ENCODE data around the gene LELP1.

LELP1 gene

DNA sequence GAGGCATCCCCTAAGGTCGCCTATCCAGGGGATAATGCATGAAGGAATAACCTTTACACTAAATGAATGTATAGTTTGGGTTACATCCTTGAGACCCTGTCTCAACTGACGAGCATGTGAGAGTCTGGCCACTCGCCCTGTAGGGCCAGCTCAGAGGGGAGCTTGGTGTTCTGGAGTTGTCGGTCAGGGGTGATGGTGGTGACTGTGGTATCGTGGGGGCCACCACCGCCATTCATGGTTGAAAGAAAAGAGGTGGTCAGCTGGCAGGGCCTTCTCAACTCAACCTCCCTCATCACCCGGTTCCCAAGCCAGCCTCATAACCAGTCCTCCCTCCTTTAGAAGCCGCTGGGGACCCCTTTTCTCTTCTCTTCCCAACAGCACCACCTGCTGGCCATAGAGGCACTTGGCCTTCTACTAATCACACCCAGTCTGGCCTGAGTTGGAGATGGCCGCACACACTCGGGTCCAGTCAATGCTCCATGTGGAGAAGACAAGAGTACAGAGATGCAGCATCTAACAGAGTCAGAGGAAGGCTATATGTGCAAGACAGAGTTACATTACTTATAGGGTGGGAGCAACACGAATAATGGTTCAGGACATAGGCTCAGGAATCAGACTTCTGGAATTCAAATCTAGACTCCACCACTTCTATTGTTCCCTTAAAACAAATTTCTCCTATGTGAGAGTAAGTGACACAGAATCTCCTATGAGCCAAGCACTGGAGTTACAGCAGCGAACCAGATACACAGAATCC, 26.0 kb downstream of the LELP1 start:
- peak; percentile 27 for DNase-seq

DNA sequence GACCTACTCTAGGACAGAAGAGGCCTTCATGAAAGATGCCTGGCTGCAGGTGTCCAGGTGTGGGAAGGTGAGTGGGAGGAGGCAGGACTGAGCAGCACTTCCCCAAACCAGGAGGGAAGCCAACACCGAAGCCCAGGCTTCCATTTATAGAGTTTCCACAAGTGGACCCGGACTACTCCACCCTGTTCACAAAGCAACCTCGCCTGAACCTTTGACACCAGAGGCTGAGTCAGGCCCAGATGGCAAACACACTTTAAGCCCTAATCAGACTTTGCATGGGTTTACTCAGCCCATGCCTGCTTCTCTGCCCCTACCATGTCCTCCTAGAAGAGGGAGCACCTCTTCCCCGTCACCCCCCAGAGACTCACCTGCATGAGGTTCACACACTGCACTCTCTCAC, 28.1 kb downstream of the LELP1 start:
- no peak for DNase-seq

DNA sequence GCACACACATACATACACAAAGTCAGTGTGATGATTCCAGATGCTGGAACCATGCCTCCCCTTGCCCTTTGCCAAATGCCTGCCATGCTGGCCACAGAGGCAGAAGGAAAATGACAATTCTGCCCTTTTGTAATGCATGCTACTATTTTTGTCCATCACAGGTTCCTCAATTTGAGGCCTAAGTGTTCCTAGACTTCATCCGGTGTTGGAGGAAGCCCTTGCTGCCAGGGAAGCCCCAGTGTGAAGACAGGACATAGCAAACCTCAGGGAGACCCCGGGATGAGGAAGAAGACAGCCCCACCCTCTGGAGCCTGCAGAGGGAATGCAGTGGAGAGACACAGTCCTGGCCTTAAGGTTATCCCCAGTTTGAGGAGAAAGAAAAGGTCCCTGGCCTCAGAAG, 28.6 kb downstream of the LELP1 start:
- DNase-seq, result no peak

DNA sequence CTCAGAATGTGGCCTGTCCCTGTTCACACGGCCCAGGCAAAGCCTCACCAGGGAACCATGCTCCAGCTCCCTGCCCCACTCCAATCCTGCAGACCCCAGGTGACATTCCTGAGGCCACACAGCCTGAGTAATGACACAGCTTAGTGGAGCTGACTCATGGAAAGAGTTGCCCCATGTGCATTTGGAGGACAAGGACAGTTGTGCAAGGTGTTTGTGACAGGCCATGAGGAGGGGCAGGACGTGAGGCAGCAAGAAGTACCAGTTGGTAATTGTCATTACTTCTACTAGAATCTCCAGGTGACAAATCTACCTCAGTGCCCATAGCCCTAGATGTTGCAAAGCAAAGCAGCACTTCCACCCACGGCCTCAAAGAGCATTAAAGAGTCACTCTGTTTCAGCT, 29.3 kb downstream of the LELP1 start:
- DNase-seq, result no peak

DNA sequence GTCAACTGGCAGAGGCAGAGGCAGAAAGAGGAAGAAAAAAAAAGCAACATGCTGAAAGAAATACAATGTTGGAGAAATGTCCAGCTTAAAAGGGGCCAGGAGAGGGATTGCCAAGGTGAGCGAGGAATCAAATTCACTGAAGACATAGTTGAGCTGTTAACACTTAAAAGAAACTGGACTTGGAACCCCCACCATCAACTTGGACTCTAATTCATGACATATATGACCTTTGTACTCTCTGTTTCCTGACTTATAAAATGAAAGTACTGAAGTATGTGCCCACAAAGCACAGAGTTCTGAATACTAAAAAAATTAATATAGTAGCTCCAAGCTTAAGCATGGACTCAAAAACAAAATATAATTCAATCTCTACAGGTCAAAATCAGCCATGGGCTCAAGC, 30.2 kb downstream of the LELP1 start:
- DNase-seq, result no peak

DNA sequence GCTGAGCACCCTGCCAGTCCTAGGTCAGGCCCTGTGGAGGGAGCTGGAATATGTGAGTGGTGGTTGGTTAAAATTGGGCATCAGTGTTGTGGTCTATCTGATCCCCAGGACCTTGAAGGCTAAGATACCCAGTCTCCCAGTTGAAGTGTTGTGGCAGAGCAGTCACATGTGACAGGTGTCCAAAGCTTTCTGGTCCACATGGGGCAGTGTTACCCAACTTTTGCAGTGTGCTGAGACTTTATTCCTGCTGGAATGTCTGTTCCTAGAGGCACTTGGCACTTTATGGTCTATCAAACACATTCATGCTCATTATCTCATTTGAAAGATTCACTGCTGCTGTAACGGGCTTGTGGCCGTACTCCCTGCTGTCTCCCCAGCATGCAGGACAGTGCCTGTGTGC, 35.3 kb downstream of the LELP1 start:
- peak; percentile 11 for DNase-seq

DNA sequence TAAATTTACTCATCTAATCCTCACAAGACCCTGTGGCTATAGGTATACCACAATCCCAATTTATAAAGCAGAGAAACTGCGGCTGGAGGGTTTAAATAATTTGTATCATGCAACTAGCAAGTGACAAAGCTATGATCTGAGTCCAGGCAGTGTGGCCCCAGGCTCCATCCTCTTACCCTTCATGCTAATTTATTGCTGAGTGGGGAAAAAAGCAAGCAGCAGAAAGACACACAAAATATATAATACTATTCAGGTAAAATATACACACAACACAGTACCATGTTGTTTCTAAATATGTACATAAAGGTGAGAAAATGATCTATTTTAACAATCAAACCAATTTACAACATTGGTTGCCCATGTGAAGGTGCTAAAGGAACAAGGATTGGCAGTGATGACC, 38.9 kb downstream of the LELP1 start:
- DNase-seq, result no peak

DNA sequence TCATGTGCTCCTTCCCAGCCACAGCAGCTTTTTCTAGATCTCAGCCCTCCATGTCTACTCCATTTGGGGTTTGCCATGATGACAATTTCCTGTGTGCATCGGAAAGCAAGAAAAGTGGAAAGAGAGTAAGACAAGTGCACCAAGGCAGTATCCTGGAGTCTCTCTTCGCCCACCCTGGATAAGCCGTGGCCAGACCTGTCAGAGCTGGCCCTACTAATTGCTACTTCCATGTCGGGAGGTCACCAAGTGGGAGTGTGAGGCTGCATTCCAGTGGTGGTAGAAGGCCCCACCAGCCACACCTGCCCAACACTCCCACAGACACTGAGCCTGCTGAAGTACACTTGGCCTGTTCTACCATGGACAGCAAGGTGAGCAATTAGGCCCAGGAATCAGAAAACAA, 42.2 kb downstream of the LELP1 start:
- DNase-seq, result no peak

DNA sequence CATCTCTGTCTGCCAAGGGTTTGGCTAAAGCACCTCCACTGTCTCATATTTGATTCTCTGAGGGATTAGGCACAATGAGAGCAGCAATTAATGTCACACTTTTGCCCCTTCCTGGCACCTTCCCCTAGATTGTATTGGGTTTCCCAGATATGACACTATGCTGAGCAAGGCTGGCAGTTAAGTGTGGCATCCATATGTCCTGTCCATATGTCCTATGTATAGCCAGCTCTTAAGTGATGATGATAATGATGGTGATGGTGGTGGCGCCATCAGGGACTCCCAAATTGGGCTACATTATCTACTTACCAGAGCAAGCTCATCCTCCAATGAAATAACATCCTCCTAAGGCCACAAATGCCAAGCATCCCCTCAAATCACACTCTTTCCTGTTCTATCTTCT, 42.8 kb downstream of the LELP1 start:
- DNase-seq, result no peak

DNA sequence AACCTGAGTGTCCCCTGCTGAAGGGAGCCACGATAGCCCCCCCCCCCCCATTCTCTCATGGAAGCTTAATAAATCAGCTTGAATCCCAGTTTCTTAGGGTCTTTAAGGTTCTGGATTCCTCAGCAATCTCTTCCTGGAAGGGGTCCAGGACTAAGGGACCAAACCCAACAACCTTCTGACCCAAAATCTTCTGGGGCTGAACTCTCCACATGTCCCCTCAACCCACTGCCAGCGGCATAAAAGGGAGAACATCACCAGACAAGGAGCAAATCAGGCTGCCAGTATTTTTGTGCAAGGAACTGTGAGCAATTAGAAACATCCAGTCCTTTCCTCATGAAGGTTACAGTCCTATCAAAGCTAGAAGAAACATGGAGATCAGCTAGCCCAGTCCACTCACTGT, 43.6 kb downstream of the LELP1 start:
- no peak for DNase-seq

DNA sequence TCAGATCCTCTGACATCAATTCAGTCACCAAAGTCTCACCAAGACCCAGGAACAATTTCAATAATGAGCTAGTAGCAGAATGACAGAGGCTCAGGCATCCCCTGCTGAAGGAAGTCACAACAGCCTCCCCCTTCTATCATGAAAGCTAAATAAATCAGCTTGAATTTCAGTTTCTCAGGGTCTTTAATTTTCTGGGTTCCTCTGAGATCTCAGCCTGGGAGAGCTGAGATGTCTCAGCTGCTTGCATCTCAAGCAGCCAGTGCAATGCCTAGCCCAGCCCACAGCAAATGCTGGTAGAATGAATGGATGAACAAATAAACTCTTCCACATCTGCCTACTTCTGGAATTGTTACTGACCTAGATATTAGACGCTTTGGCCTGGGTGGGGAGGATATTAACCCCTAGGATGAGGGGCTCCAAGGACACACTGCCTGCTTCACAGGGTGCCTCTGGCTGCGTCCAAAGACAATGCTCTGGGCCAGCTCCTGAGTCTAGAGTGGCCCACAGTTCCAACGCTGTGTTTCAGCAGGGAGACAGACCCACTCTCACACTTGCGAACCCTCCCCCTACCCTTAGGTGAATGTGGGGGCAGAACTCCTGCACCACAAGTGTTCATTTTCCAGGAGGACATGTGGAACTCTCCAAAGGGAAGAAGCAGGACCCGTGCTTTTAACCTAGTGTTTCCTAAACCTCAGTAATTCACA, 45.1 kb downstream of the LELP1 start:
- no peak for DNase-seq

DNA sequence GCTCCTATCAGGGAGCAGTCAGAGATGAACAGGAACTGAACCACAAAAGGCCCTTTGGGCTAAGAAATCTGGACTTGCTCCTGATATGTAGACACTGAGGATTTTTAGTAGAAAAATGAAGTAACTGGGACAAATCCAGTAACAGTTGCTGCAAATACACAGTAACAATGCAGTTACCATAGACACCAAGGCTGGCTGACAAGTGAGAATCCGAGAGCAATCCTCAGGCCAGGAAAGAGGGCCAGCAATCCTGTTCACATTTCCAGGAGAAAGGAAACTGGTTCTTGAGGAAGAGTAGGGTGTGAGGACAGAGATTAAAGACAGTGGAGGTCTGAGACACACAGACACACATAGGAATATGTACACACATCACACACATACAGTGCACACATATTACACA, 46.9 kb downstream of the LELP1 start:
- no peak for DNase-seq

DNA sequence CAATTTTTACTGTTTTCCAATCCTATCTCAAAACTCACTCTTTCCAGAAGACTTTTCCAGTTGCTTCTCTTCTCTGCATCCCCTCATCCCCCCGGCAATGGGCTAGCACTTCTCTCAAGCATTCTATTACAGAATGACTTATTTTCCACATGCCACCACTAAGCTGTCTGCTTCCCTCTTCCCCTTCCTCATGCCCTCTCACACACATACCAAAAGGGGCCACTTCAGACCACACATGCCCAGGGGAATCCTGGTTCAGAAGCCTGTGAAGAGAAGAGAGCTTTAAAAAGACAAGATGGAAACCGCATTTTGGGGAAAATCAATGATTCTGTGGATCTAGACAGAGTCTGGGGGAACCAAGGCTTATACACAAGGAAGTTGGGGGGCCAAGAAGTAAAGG, 47.9 kb downstream of the LELP1 start:
- no peak for DNase-seq

DNA sequence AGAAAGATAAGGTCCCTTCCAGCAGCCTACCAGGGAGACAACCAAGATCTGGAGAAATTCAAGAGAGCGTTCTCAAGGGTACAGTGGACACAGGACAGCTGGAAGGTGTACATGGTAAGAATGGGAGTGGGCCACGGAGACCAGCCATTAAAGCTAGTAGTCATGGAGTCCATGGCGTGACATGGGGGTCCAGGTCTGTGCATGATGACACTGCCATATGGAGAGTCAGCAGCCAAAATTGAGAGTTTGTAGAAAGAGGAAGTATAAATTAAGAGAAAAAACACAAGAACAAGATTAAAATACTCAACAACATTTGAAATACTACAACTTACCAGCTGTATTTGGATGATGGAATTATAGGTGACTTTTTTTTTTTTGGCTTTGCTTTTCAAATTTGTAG, 48.3 kb downstream of the LELP1 start:
- no peak for DNase-seq

DNA sequence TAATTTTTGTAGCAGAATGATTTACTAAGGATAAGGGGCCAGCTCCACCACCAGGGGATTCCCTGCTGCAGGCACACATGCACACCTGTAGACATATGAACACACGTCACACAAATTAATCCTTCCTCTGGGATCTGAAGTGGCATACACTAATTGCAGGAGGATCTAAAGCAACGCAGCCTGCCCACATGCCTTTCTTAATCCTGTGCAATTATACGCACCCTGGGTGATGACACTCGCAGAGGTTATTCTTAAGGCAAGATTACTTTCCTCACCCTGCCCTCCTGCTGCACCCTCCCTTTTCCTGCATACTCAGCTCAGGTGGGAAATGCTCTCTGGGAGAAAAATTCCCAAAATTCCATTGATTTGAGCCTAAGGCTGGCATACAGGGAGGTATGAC, 48.8 kb downstream of the LELP1 start:
- DNase-seq, result no peak

DNA sequence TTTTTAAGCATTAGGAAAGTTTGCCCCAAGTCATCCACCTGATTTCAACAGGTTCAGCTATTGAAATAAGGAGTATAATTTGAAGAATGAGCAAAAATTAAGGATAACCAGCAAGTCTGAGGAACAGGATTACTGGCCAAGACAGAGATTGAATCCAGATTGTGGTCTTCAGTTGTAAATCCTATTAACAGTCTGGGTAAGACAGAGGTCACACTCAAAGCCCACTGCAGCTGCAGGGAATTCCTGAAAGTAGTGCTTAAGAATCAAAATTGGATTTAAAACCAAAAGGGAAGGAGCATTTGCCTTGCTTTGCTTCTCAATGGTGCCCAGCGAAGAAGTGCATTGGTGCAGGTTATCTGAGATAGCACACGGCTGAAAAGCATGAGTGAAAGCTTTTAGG, 49.8 kb downstream of the LELP1 start:
- no peak for DNase-seq

DNA sequence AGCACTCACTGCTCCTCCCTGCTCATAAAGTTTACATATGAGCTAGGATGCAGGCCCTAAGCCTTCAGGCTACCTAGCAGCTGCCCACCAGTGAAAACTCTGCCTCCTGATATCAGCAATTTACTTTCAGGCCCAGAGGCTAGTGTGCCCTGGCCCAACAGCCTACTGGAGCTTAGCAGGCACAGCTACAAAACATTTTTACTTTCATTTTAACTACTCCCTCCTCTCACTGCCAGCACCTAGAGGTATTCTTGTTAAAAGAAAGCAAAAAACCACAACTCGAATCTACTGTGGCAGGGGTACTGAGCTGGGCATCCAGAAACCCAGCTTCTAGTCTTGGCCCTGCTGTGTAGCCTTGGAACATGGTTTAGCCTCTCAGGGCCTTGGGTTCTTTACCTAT, 50.5 kb downstream of the LELP1 start:
- no peak for DNase-seq
